Ascending aorta (tissue), 2 donors: ENCODE data around the gene CLIP3. TPM values are rescaled to one million over a fixed set of nuclear protein-coding genes. Genes with fewer than 3 reads are reported as not detected.

Source experiments
- DNase-seq, 2 donors: peaks; one replicate each; pipeline ENCODE4 v3.0.0-alpha.2; 2019; ENCODE audit warnings: low spot score in 2 of 2
- H3K27ac ChIP-seq, 2 donors: fragments of 200-600 bp; sonication (generic); one replicate each; pipeline ENCODE4 v1.5.1; 2016 to 2017; ENCODE audit warnings: mild to moderate bottlenecking in 1 of 2
- H3K27me3 ChIP-seq: fragments of 200-600 bp; sonication (generic); one replicate; pipeline ENCODE4 v1.5.1; 2017
- H3K36me3 ChIP-seq, 2 donors: fragments of 200-600 bp; sonication (generic); one replicate each; pipeline ENCODE4 v1.5.1; 2016
- H3K4me1 ChIP-seq, 2 donors: fragments of 200-600 bp; sonication (generic); one replicate each; pipeline ENCODE4 v1.5.1; 2016 to 2017; ENCODE audit warnings: mild to moderate bottlenecking in 1 of 2
- H3K4me3 ChIP-seq, 2 donors: fragments of 200-600 bp; sonication (generic); one replicate each; pipeline ENCODE4 v1.5.1; 2016 to 2017; ENCODE audit warnings: mild to moderate bottlenecking in 1 of 2
- H3K9me3 ChIP-seq, 2 donors: fragments of 200-600 bp; sonication (generic); one replicate each; pipeline ENCODE4 v1.5.1; 2016
- intact Hi-C: fragments of 100-400 bp; cut with DNase I; formaldehyde crosslinking; loops from one replicate; pipeline ENCODE4 v1.15.1; 2023
- total RNA-seq: library from RNA; depleted of rRNA; stranded (reverse); fragments of >200 nt; gene quantifications from one replicate; pipeline ENCODE4 v1.1.0, GENCODE V29; 2016
- TF ChIP-seq, protein P1 (sequence below), 3 experiments: fragments of 200-600 bp in 2 of 3; fragments of 450-650 bp in 1 of 3; sonication (generic) in 2 of 3; IDR thresholded peaks; one replicate each; pipeline ENCODE4 v1.5.1; 2016 to 2019; ENCODE audit warnings: antibody characterized with exemption in 3 of 3, mild to moderate bottlenecking in 1 of 3, moderate library complexity in 1 of 3

Gene CLIP3
- total RNA-seq, 1 donor from 2014 or later = 43.2 TPM

DNA sequence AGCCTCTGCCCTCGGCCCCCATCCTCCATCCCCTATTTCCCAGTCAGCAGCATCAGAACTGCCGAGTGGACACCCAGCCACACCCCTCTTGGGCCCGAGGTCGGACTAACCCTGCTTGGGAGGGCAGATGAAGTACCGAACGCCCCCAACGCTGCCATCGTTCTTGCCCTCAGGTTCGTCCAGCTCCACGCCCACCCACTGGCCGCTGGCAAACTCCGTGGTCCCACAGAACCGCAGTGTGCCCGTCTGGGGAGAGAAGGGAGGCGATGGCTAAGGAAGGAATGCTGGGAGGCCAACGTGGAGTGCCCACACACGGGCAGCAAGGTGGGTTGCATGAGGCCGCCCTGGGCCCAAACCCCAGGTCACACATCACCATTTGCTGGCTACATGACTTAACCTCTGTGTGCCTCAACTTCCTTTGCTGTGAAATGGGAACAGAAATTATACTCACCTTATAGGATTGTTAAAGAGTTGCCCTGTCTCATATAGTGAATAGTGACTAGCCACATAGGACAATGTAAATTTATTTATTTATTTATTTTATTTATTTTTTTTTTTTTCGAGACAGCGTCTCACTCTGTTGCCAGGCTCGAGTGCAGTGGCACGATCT, 13.5 kb downstream of the CLIP3 start:
- Histone ChIP-seq H3K4me1 (peaks cover 0 to 5% of the 10 kb centered on the region in 2 donors), H3K4me3 (no peak overlapping the region), H3K36me3 (peaks cover 32 to 63% of the 10 kb centered on the region in 2 donors), H3K27ac (no peak overlapping the region), H3K9me3 (no peaks in the 10 kb centered on the region), H3K27me3 (no peaks in the 10 kb centered on the region)
- intact Hi-C loops = loop anchor here (10.0 kb wide), 1 partner anchor 374 kb away; the partner anchor contains the start of genes COX6B1 and ETV2
- TF ChIP-seq, protein P1, sequence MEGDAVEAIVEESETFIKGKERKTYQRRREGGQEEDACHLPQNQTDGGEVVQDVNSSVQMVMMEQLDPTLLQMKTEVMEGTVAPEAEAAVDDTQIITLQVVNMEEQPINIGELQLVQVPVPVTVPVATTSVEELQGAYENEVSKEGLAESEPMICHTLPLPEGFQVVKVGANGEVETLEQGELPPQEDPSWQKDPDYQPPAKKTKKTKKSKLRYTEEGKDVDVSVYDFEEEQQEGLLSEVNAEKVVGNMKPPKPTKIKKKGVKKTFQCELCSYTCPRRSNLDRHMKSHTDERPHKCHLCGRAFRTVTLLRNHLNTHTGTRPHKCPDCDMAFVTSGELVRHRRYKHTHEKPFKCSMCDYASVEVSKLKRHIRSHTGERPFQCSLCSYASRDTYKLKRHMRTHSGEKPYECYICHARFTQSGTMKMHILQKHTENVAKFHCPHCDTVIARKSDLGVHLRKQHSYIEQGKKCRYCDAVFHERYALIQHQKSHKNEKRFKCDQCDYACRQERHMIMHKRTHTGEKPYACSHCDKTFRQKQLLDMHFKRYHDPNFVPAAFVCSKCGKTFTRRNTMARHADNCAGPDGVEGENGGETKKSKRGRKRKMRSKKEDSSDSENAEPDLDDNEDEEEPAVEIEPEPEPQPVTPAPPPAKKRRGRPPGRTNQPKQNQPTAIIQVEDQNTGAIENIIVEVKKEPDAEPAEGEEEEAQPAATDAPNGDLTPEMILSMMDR (IDR thresholded peaks at IDR 0.05) = no peak
- DNase-seq = no peak

DNA sequence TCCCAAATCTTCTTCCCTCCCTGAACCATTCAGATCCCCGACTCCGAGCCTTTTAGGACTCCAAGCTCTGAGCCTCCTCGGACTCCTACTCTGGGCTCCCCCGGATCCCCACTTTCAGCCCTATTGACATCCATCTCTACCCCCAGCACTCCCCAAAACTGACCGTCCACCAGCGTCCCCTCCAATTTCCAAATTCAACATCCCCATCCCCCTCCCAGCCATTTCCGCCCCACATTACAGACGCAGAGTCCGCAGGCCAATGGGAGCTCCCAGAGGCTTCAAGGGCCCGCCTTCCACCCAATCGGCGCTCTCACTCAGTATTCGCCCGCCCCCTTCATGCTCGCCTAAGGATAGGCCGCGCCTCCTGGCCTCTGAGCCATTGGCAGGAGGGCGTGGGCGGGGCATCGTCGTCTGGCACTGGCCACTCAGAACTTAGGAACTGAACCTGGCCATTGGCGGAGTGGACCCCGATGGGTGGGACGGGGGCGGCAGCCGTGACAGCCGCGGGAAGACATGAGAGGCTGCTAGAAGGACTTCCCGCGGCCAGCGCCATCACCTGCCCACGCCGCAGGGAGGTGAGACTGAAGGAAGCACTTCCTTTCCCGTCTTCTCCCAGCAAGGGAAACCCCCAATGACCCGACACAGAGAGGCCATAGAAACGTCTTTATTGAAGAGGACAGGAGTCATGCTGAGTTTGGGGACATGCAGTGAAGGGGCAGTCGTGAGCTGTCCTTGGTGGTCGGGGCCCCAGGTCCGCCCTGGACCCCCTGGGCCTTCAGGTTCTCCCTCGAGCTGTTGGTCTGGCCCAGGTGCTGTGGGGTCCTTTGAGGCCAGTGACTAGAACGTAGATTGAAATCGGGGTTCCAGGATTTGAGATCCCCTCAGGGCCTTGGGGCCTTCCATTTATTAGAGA, 18.4 kb downstream of the CLIP3 start, which contains the start of gene ALKBH6:
ALKBH6 (minus strand) TSS at position 202 of the 913 bp plus-strand sequence. CDS start 816 bp downstream, outside the sequence.
- H3K9me3 ChIP-seq = no peaks in the 10 kb centered on the region
- no peaks in the 10 kb centered on the region for H3K27me3 ChIP-seq
- intact Hi-C loops = loop anchor here (1.0 to 10.0 kb wide), 5 partner anchors 19 to 369 kb away; partner anchors contain the start of genes CLIP3, COX6B1, ETV2 and SDHAF1
- H3K27ac ChIP-seq = peak within 1 kb of the TSS; percentile 74 to 85
- H3K4me1 ChIP-seq = peaks cover 4 to 14% of the 10 kb centered on the region in 2 donors
- H3K4me3 ChIP-seq = peak within 1 kb of the TSS; percentile 58 to 76
- peak; percentile 99 to 100 for DNase-seq
- TF ChIP-seq, protein P1 (IDR thresholded peaks at IDR 0.05) = no peak
- peaks cover 14 to 29% of the 10 kb centered on the region in 2 donors for H3K36me3 ChIP-seq

DNA sequence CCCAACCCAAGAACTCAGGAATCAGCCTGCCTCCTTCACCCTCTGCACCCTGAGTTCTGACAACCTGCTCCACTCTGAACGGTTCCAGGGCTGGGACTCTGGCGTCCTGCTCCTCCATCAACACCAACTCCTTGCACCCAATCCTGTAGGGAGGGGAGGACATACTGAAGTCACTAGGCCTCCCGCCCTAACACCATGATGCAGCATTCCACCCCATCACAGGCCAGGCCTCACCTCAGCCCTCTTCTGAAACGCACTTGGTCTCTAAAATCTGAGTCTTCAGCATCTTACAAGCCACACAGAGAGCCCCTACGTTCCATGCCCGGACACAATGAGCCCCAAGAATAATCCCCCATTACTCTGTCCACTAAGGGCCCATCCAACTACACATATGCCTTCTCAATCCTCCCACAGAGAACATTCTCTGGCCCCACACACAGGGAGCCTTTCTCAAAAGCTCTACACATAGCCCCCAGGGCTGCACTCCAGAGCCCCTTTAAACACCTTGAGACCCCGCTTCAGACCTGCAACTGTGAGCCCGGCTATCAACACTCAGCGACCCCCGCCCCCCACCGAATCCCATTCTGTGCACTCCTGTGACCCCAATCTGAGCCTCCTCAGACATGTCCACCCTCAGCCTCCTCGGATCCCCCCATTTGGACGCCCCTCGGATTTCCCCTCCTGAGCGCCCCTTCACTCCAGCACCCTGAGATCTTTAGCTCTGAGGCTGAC, 19.2 kb downstream of the CLIP3 start:
- no peak for DNase-seq
- TF ChIP-seq, protein P1 (IDR thresholded peaks at IDR 0.05) = no peak
- no peaks in the 10 kb centered on the region for H3K9me3 ChIP-seq
- peaks cover 9 to 20% of the 10 kb centered on the region in 2 donors for H3K36me3 ChIP-seq
- peak overlapping the region; percentile 58 to 76 for H3K4me3 ChIP-seq
- no peaks in the 10 kb centered on the region for H3K27me3 ChIP-seq
- peaks cover 4 to 20% of the 10 kb centered on the region in 2 donors for H3K4me1 ChIP-seq
- intact Hi-C loops = loop anchor here (1.0 to 10.0 kb wide), 5 partner anchors 18 to 369 kb away; partner anchors contain the start of genes CLIP3, COX6B1, ETV2 and SDHAF1
- peak overlapping the region; percentile 74 to 85 for H3K27ac ChIP-seq

DNA sequence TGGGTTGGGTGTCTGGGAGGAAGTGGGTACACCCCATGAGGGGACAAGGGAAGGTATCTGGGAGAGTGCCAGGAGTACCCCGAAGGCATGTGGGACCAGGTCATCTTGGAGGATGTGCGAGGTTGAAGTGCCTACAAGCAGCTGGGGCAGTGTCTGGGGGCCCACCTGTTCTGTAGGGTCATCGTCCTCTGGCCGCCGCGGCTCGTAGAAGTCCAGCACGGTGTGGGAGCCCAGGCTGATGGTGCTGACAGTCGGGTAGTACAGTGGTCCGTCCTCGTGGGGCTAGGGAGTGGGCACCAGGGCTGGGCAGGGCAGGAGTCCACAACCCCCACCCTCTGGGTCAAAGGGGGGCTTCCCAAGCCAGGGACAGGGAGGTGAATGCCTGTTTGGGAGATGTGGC, 22.3 kb downstream of the CLIP3 start:
- DNase-seq = no peak
- Histone ChIP-seq H3K9me3 (no peaks in the 10 kb centered on the region), H3K27me3 (no peaks in the 10 kb centered on the region), H3K4me3 (no peak overlapping the region), H3K36me3 (no peaks in the 10 kb centered on the region), H3K27ac (peak overlapping the region in 1 of 2 donors; percentile 68), H3K4me1 (peaks cover 4 to 22% of the 10 kb centered on the region in 2 donors)
- TF ChIP-seq, protein P1 (IDR thresholded peaks at IDR 0.05) = no peak
- intact Hi-C loops = loop anchor here (10.0 kb wide), 1 partner anchor 366 kb away; the partner anchor contains the start of genes COX6B1 and ETV2
